NCI-H446 (cell line): ENCODE data around the gene ERBB3.
A peak's percentile ranks its signal among the peaks of the same experiment; 100 is the strongest.

Experiments used
- DNase-seq, 2 experiments: peaks; one replicate each; lab custom pipeline; 2025; lab: John Stamatoyannopoulos, UW

The ERBB3 gene

DNA sequence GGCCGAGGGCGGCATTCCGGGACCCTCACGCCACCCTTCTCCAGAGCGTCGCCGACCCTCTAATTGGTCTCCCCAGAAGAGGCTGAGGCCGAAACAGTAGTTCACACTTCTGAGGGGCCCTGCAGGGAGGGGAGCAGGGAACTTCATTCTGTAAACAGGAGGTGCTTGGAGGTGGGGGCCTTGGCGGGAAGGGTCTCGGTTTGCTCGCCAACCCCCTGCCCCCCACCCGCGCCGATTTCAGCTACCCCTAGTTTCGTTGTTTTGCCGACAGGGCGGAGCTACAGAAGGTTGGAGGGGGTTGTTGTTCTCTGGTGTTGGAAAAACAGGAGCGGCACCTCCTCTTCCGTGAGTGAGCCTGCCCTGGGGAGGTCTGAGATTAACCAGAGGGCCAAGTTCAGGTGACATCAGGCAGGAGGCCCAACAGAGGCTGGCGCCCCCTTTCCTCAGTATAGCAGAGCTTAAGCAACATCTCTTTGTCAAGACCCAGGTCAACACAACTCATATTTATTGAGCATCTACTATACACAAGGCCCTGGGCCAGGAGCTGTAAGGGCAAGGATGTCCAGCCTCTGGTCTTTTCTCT lies 682 bp downstream of the ERBB3 start:
- DNase-seq = no peak

DNA sequence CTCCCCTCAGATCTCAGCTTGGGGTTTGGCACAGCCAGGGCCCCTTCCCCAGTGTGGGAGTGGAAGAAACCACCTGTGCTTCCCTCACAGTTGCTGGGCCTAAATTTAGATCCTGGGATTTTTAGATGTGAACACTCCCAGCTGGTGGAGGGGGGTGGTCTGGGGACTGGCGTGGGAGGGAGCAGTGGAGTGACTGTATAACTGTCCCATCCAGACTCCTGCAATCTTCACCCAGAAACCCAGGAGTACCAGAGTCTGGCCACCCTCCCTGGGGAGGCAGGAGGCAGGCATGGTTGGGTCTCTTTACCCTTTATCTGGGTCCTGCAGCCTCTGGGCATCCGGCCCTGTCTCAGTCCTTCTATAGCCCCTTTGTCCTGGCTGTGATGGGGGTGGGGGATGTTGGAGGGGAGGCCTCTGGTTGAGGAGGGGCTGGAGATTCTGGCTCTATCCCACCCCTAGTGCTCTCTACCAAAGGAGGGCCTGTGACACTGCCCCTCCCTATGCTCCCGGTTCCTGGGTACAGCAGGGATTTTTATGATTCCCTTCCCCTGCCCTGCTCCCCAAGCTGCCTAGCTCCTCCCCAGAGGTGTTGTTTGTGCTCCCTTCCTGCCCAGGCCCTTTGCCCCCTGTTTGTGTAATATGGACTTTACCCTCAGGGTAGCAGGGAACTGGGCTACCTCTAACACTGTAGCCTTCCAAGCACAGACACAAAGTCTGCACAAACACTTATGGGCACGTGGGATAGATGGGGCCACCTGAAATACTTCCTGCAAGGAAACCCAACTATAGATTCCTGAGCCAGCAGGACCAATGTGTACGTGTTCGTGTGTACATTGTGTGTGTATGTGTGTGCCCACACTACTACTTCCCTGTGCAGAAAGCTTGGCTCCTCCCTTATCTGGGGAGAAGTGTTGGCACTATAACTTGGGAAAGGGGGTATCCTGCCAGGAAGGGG lies 1.7 kb downstream of the ERBB3 start:
- no peak for DNase-seq

DNA sequence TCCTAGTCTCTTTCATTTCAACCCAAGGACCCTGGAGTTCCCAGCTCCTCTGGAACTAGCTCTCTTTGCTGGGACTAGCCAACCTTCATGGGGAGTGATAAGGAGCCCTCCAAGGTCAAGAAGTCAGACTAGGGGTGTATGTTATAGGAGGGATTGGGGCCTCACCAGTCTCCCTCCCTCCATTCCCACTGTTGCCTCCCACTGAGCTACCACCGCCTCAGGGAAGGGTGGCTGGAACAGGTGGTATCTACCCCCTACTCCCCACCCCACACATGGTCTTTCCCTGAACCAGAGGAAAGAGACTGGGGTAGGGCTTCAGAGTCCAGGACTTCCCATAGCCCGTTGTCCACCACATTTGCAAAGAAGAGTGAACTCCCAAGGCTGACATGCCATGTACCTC lies 2.4 kb downstream of the ERBB3 start:
- no peak for DNase-seq

DNA sequence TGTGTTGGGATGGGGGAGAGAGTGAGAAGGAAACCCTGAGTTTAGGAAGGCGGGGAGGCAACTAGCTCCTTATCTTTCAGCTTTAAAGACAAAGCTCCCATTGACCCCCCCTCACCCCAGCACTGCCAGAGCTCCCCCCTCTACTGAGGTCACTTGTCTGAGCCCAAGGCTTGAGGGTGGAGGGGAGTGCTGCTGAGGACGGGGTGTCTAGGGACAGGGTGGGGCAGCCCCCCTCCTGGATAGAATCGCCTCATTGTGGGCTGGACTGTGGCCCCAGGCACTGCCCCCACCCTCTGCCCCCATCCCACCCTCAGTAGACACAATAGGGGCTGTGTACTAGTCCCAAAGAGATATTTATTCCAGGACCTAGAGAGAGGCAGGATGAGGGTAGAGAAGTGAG lies 3.0 kb downstream of the ERBB3 start:
- no peak for DNase-seq

DNA sequence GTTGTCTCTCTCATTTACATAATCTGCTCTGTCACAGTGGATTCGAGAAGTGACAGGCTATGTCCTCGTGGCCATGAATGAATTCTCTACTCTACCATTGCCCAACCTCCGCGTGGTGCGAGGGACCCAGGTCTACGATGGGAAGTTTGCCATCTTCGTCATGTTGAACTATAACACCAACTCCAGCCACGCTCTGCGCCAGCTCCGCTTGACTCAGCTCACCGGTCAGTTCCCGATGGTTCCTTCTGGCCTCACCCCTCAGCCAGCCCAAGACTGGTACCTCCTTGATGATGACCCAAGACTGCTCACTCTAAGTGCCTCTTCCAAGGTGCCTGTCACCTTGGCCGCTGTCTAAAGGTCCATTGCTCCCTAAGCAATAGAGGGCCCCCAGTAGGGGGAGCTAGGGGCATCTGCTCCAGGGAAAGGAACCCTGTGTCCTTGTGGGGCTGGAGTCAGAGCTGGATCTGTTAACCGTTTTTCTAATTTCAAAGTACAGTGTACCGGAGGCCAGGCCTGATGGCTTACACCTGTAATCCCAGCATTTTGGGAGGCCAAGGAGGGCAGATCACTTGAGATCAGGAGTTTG lies 5.1 kb downstream of the ERBB3 start:
- peak in 1 of 2 experiments; percentile 14 for DNase-seq

GRCh38 chr12:56086096-56086495 lies 6.1 kb downstream of the ERBB3 start:
- DNase-seq = no peak

DNA sequence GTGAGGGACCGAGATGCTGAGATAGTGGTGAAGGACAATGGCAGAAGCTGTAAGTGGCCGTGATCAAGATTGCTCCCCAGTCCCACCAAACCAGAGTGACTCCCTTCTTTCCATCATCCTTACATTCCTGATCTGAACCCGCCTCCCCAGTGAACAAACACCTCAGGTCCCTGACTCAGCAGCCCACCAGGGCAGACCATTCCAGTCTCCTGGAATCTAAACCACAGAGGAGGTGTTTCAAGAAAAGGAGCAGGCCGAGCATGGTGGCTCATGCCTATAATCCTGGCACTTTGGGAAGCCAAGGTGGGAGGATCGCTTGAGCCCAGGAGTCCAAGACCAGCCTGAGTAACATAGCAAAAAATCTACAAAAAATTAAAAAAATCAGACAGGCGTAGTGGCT lies 6.6 kb downstream of the ERBB3 start:
- DNase-seq = no peak

GRCh38 chr12:56087220-56087619 lies 7.3 kb downstream of the ERBB3 start:
- DNase-seq = no peak

DNA sequence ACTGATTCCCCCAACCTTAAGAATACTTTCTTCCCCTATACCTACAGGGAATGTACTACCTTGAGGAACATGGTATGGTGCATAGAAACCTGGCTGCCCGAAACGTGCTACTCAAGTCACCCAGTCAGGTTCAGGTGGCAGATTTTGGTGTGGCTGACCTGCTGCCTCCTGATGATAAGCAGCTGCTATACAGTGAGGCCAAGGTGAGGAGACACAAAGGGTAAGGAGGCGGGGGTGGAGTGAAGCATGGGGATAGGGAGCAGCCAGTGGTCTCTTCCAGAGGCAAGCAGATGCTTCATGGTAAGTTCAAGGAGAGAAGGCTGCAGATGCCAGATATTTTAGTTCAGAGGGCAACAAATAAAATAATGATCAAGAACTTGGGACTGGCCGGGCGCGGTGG lies 17.8 kb downstream of the ERBB3 start:
- no peak for DNase-seq

DNA sequence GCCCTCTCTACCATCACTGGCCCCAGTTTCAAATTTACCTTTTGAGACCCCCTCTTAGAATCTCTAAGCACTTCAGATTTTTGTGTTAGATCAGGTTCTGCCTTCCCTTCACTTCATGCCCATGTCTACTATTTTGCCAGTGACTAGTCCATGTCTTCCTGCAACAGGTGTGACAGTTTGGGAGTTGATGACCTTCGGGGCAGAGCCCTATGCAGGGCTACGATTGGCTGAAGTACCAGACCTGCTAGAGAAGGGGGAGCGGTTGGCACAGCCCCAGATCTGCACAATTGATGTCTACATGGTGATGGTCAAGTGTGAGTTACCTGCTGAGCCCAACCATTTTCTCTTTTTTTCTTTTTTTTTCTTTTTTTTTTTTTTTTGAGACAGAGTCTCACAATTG lies 18.6 kb downstream of the ERBB3 start:
- no peak for DNase-seq

DNA sequence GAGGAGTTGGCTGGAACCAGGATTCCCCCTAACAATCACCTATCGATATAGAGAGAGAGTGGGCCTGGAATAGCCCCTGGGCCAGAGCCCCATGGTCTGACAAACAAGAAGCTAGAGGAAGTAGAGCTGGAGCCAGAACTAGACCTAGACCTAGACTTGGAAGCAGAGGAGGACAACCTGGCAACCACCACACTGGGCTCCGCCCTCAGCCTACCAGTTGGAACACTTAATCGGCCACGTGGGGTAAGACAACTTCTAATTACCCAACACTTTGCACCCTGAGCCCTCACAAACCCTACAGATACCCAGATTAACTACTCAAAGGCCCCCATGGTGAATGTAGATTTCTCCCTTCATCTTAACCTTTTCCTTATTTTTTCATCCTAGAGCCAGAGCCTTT lies 19.8 kb downstream of the ERBB3 start:
- DNase-seq = no peak

DNA sequence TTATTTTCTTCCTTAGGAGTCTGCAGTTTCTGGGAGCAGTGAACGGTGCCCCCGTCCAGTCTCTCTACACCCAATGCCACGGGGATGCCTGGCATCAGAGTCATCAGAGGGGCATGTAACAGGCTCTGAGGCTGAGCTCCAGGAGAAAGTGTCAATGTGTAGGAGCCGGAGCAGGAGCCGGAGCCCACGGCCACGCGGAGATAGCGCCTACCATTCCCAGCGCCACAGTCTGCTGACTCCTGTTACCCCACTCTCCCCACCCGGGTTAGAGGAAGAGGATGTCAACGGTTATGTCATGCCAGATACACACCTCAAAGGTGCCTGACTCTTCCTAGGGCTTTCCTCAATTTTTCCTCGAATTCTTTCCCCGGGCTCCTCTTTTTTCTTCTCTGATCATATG lies 21.1 kb downstream of the ERBB3 start:
- no peak for DNase-seq

DNA sequence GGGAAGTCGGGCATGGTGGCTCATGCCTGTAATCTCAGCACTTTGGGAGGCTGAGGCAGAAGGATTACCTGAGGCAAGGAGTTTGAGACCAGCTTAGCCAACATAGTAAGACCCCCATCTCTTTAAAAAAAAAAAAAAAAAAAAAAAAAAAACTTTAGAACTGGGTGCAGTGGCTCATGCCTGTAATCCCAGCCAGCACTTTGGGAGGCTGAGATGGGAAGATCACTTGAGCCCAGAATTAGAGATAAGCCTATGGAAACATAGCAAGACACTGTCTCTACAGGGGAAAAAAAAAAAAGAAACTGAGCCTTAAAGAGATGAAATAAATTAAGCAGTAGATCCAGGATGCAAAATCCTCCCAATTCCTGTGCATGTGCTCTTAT lies 22.7 kb downstream of the ERBB3 start:
- no peak for DNase-seq

- no peak for DNase-seq
Observed at GRCh38 chr12:56103066-56103711, 23.2 kb downstream of the ERBB3 start.

DNA sequence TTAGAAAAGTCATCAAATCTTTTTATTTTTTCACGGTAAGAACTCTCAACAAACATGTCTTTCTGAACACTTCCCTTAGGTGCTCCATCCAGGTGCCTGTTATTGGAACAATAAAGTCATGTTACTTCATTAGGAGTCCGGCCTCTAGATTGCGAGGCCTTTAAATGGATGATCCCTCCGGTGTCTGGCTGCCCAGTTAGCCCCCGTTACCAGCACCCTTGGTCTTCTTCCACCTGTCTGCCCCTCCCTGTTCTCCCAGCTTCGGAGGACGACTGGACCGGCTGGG lies 23.8 kb downstream of the ERBB3 start:
- DNase-seq = no peak

GRCh38 chr12:56104109-56104814 lies 24.3 kb downstream of the ERBB3 start, which contains the start of gene PA2G4:
Gene PA2G4, plus strand, starts transcription at chr12:56104559. Its CDS starts 179 bp downstream, at chr12:56104738.
- peak; percentile 96 to 99 for DNase-seq

DNA sequence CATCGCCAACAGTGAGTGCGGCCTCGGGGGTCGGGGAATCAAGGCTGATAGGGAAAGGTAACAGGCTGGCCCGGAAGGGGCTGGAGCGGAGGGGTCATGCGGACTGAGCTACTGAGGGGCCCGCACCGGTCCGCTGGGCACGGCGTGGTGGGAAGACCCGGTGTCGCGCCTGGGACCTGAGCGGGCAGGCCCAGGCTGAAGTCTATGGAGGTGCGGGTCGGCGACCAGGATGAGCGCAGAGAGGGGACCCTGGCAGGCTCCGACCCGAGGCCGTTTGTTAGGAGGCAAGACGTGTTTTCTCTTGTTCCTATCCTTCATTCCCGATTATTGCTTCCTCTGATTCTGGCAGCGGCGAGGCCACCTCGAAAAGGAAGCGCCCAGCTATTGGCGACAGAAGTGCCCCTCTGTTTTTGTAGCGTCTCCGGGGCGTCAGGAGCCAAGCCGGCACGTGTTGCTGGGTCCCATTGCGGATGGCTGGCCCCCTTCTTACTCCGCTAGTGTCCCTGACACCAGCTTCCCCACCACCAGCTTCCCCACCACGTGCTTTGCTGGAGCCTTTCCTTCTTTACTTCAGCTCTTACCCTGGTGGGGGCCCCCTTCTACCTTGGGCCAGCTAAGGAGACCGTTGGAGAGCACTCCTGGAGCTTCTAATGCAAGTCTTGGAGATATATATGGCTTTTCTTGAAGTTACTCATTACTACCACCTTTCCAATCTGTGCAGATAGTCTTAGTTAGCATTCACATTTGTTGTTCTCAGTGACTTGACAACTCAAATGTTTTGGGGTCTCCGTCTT lies 25.0 kb downstream of the ERBB3 start:
- no peak for DNase-seq

DNA sequence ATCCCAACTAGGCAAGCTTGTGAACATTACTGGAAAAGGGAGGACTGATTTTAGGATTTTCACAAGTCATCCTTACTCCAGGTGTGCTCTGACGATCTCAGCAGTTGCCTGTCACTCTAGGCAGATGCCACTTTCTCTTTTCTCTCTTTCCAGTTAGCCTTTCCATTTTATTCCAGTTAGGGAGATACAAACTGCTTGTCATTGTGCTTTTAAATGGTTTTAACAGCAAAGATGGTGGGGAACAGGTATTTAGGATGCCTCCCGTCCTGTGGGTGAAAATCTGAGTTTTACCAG lies 25.6 kb downstream of the ERBB3 start:
- no peak for DNase-seq

DNA sequence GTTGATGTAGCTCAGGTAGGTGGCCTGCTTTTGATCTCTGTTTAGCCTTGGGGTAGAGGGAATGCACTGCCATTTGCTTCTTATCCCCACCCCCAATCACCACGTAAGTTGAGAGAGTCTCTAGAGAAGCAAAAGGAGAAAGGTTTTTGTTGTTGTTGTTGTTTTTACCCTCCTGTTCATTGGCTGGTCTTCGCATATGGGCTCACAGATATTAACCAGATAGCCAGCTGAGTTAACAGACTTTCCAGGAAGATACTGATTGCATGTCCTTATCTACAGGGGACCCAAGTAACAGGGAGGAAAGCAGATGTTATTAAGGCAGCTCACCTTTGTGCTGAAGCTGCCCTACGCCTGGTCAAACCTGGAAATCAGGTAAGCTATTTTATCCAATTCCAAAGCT lies 27.3 kb downstream of the ERBB3 start:
- DNase-seq = no peak

GRCh38 chr12:56110571-56110970 lies 30.6 kb downstream of the ERBB3 start:
- DNase-seq = no peak

DNA sequence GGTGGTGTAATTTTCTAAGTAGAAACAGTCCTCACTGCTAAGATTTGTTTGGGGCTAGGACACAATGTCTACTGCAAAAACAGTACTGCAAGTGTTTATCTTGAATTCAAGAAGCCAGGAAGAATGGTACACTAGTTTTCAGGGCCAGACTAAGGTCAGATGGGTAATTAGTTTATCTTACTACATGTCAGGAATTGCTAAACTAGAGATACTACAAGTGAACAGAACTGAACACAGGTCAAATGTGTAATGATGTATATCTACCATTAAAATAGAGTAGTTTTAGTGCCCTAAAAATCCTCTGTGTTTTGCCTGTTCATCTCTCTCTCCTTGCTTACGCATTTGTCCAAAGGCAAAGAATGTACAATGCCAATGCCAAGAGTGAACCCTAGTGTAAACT lies 34.1 kb downstream of the ERBB3 start:
- no peak for DNase-seq

DNA sequence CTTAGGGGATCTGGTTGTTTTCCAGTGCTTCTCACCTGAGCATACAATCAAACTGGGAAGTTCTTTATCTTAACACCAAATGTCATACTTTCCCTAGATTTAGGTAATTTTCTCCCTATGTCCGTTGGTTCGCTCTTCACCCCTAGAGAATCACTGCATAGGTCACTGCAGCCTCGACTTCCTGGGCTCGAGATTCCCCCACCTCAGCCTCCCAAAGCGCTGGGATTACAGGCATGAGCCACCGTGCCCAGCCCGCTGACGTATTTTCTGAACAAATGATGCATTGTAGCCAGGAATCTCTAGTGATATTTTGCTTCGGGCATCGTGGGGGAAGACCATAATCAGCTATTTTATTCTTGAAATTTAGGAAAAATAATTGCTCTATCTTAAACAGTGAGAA lies 35.4 kb downstream of the ERBB3 start:
- DNase-seq = no peak
